ENCODE data around the gene OPALIN. TPM values are rescaled to one million over a fixed set of nuclear protein-coding genes. Genes with fewer than 3 reads are reported as not detected.
A peak's percentile ranks its signal among the peaks of the same experiment; 100 is the strongest.

The OPALIN gene
- not detected for total RNA-seq

- Mint-ChIP-seq H3K4me3 (no peak within 1 kb of the TSS), H3K36me3 (ENCODE audit: insufficient read depth) (no peaks in the 10 kb centered on the region), H3K27me3 (ENCODE audit: low read depth) (peaks cover 22% of the 10 kb centered on the region), H3K4me1 (ENCODE audit: low read depth) (no peaks in the 10 kb centered on the region), H3K9me3 (no peaks in the 10 kb centered on the region)
- ATAC-seq (no peak), DNase-seq (no peak)
Measured at GRCh38 chr10:96358851-96359540, at the start of gene OPALIN. OPALIN (minus strand) TSS chr10:96359002; CDS start chr10:96358896, 106 bp downstream.

GRCh38 chr10:96408201-96408600 lies 49.4 kb upstream of the OPALIN start:
- H3K36me3 Mint-ChIP-seq (ENCODE audit: insufficient read depth) = no peaks in the 10 kb centered on the region
- ATAC-seq (no peak), DNase-seq (no peak)
- H3K27me3 Mint-ChIP-seq (ENCODE audit: low read depth) = peaks cover 32% of the 10 kb centered on the region
- no peaks in the 10 kb centered on the region for H3K4me1 Mint-ChIP-seq (ENCODE audit: low read depth)
- H3K4me3 Mint-ChIP-seq = no peak overlapping the region
- H3K9me3 Mint-ChIP-seq = no peaks in the 10 kb centered on the region

- DNase-seq (no peak), ATAC-seq (no peak)
- H3K9me3 Mint-ChIP-seq = no peaks in the 10 kb centered on the region
- H3K4me1 Mint-ChIP-seq (ENCODE audit: low read depth) = no peaks in the 10 kb centered on the region
- peaks cover 31% of the 10 kb centered on the region for H3K27me3 Mint-ChIP-seq (ENCODE audit: low read depth)
- no peak overlapping the region for H3K4me3 Mint-ChIP-seq
- no peaks in the 10 kb centered on the region for H3K36me3 Mint-ChIP-seq (ENCODE audit: insufficient read depth)
Measured at GRCh38 chr10:96407560-96408069, 48.8 kb upstream of the OPALIN start.

- H3K4me3 Mint-ChIP-seq = no peak overlapping the region
- DNase-seq (no peak), ATAC-seq (no peak)
- no peaks in the 10 kb centered on the region for H3K36me3 Mint-ChIP-seq (ENCODE audit: insufficient read depth)
- H3K9me3 Mint-ChIP-seq = no peaks in the 10 kb centered on the region
- no peaks in the 10 kb centered on the region for H3K4me1 Mint-ChIP-seq (ENCODE audit: low read depth)
- peaks cover 24% of the 10 kb centered on the region for H3K27me3 Mint-ChIP-seq (ENCODE audit: low read depth)
Measured at GRCh38 chr10:96406091-96406490, 47.3 kb upstream of the OPALIN start.

- no peak for DNase-seq
- Mint-ChIP-seq H3K27me3 (ENCODE audit: low read depth) (peaks cover 22% of the 10 kb centered on the region), H3K4me3 (no peak overlapping the region), H3K4me1 (ENCODE audit: low read depth) (no peaks in the 10 kb centered on the region), H3K36me3 (ENCODE audit: insufficient read depth) (no peaks in the 10 kb centered on the region), H3K9me3 (no peaks in the 10 kb centered on the region)
- ATAC-seq = no peak
Measured at GRCh38 chr10:96402417-96403305, 43.9 kb upstream of the OPALIN start.

- peaks cover 2% of the 10 kb centered on the region for H3K4me1 Mint-ChIP-seq (ENCODE audit: low read depth)
Measured at GRCh38 chr10:96401036-96401435, 42.2 kb upstream of the OPALIN start.

GRCh38 chr10:96400465-96400864 lies 41.7 kb upstream of the OPALIN start:
- ATAC-seq (no peak), DNase-seq (no peak)
- Mint-ChIP-seq H3K36me3 (ENCODE audit: insufficient read depth) (no peaks in the 10 kb centered on the region), H3K9me3 (no peaks in the 10 kb centered on the region), H3K4me1 (ENCODE audit: low read depth) (peaks cover 3% of the 10 kb centered on the region), H3K4me3 (no peak overlapping the region), H3K27me3 (ENCODE audit: low read depth) (peaks cover 20% of the 10 kb centered on the region)

More at GRCh38 chr10:96401036-96401435, 42.2 kb upstream of the OPALIN start:
- Mint-ChIP-seq H3K9me3 (no peaks in the 10 kb centered on the region), H3K4me3 (no peak overlapping the region), H3K36me3 (ENCODE audit: insufficient read depth) (no peaks in the 10 kb centered on the region), H3K27me3 (ENCODE audit: low read depth) (peaks cover 22% of the 10 kb centered on the region)
- ATAC-seq = no peak
- no peak for DNase-seq

GRCh38 chr10:96397902-96398301 lies 39.1 kb upstream of the OPALIN start:
- ATAC-seq (no peak), DNase-seq (no peak)
- Mint-ChIP-seq H3K4me1 (ENCODE audit: low read depth) (peaks cover 3% of the 10 kb centered on the region), H3K27me3 (ENCODE audit: low read depth) (peaks cover 20% of the 10 kb centered on the region), H3K9me3 (no peaks in the 10 kb centered on the region), H3K36me3 (ENCODE audit: insufficient read depth) (no peaks in the 10 kb centered on the region), H3K4me3 (no peak overlapping the region)

GRCh38 chr10:96395931-96396877 lies 37.4 kb upstream of the OPALIN start:
- Mint-ChIP-seq H3K27me3 (ENCODE audit: low read depth) (peaks cover 16% of the 10 kb centered on the region), H3K9me3 (no peaks in the 10 kb centered on the region), H3K36me3 (ENCODE audit: insufficient read depth) (no peaks in the 10 kb centered on the region), H3K4me3 (no peak overlapping the region), H3K4me1 (ENCODE audit: low read depth) (peaks cover 3% of the 10 kb centered on the region)
- peak; percentile 47 for DNase-seq
- peak; percentile 85 to 87 for ATAC-seq

GRCh38 chr10:96390460-96390864 lies 31.7 kb upstream of the OPALIN start:
- H3K36me3 Mint-ChIP-seq (ENCODE audit: insufficient read depth) = no peaks in the 10 kb centered on the region
- DNase-seq (no peak), ATAC-seq (no peak)
- H3K4me3 Mint-ChIP-seq = no peak overlapping the region
- no peaks in the 10 kb centered on the region for H3K9me3 Mint-ChIP-seq
- peaks cover 8% of the 10 kb centered on the region for H3K27me3 Mint-ChIP-seq (ENCODE audit: low read depth)
- H3K4me1 Mint-ChIP-seq (ENCODE audit: low read depth) = no peaks in the 10 kb centered on the region

GRCh38 chr10:96389785-96390184 lies 31.0 kb upstream of the OPALIN start:
- H3K36me3 Mint-ChIP-seq (ENCODE audit: insufficient read depth) = no peaks in the 10 kb centered on the region
- ATAC-seq = no peak
- H3K27me3 Mint-ChIP-seq (ENCODE audit: low read depth) = peaks cover 8% of the 10 kb centered on the region
- H3K4me3 Mint-ChIP-seq = no peak overlapping the region
- H3K4me1 Mint-ChIP-seq (ENCODE audit: low read depth) = no peaks in the 10 kb centered on the region
- no peaks in the 10 kb centered on the region for H3K9me3 Mint-ChIP-seq
- no peak for DNase-seq

GRCh38 chr10:96387601-96388000 lies 28.8 kb upstream of the OPALIN start:
- no peak overlapping the region for H3K4me3 Mint-ChIP-seq
- no peaks in the 10 kb centered on the region for H3K36me3 Mint-ChIP-seq (ENCODE audit: insufficient read depth)

GRCh38 chr10:96387161-96387560 lies 28.4 kb upstream of the OPALIN start:
- Mint-ChIP-seq H3K9me3 (no peaks in the 10 kb centered on the region), H3K4me3 (no peak overlapping the region), H3K36me3 (ENCODE audit: insufficient read depth) (no peaks in the 10 kb centered on the region), H3K27me3 (ENCODE audit: low read depth) (peaks cover 12% of the 10 kb centered on the region), H3K4me1 (ENCODE audit: low read depth) (no peaks in the 10 kb centered on the region)
- ATAC-seq (no peak), DNase-seq (no peak)

More at GRCh38 chr10:96387601-96388000, 28.8 kb upstream of the OPALIN start:
- DNase-seq (no peak), ATAC-seq (no peak)
- Mint-ChIP-seq H3K4me1 (ENCODE audit: low read depth) (no peaks in the 10 kb centered on the region), H3K27me3 (ENCODE audit: low read depth) (peaks cover 12% of the 10 kb centered on the region), H3K9me3 (no peaks in the 10 kb centered on the region)

- H3K36me3 Mint-ChIP-seq (ENCODE audit: insufficient read depth) = no peaks in the 10 kb centered on the region
- ATAC-seq (no peak), DNase-seq (no peak)
- H3K4me1 Mint-ChIP-seq (ENCODE audit: low read depth) = no peaks in the 10 kb centered on the region
- H3K9me3 Mint-ChIP-seq = no peaks in the 10 kb centered on the region
- H3K27me3 Mint-ChIP-seq (ENCODE audit: low read depth) = peaks cover 15% of the 10 kb centered on the region
- no peak overlapping the region for H3K4me3 Mint-ChIP-seq
Measured at GRCh38 chr10:96384506-96384905, 25.7 kb upstream of the OPALIN start.
